HepG2 (cell line): ENCODE data around the gene RPS8. TPM values are rescaled to one million over a fixed set of nuclear protein-coding genes. Genes with fewer than 3 reads are reported as not detected.

Experiments
- ARHGAP35 ChIP-seq: sonication (generic); formaldehyde crosslinking; IDR thresholded peaks from 2 replicates; pipeline ENCODE4 v1.9.0; 2022; ENCODE audit warnings: mild to moderate bottlenecking, inconsistent platforms, moderate library complexity, missing genetic modification reagents, borderline replicate concordance
- ELF3 ChIP-seq: IDR thresholded peaks from 2 replicates; pipeline ENCODE4 v1.6.1; 2016; ENCODE audit warnings: missing genetic modification reagents, missing compliant biosample characterization
- KLF12 ChIP-seq: sonication (generic); formaldehyde crosslinking; IDR thresholded peaks from 2 replicates; pipeline ENCODE4 v1.4.0; 2020; ENCODE audit warnings: missing genetic modification reagents, borderline replicate concordance
- NFE2L1 ChIP-seq: sonication (generic); formaldehyde crosslinking; IDR thresholded peaks from 2 replicates; pipeline ENCODE4 v1.4.0; 2020; ENCODE audit warnings: missing genetic modification reagents, mild to moderate bottlenecking, borderline replicate concordance
- NFIC ChIP-seq: IDR thresholded peaks from 2 replicates; pipeline ENCODE4 v1.6.1; 2012; ENCODE audit warnings: mild to moderate bottlenecking, low read length, inconsistent platforms
- PITX1 ChIP-seq: sonication (generic); formaldehyde crosslinking; IDR thresholded peaks from 2 replicates; pipeline ENCODE4 v1.5.1; 2020; ENCODE audit warnings: mild to moderate bottlenecking, missing genetic modification reagents
- TRAFD1 ChIP-seq: sonication (generic); formaldehyde crosslinking; IDR thresholded peaks from 2 replicates; pipeline ENCODE4 v1.5.1; 2020; ENCODE audit warnings: missing genetic modification reagents, mild to moderate bottlenecking, borderline replicate concordance
- ZIK1 ChIP-seq: sonication (generic); formaldehyde crosslinking; IDR thresholded peaks from 2 replicates; pipeline ENCODE4 v1.5.0; 2020; ENCODE audit warnings: mild to moderate bottlenecking, low read depth, missing genetic modification reagents, borderline replicate concordance
- ZNF274 ChIP-seq: sonication (generic); formaldehyde crosslinking; IDR thresholded peaks from 2 replicates; pipeline ENCODE4 v1.5.1; 2020; ENCODE audit warnings: mild to moderate bottlenecking, missing genetic modification reagents
- ZNF678 ChIP-seq: sonication (generic); formaldehyde crosslinking; IDR thresholded peaks from 2 replicates; pipeline ENCODE4 v1.4.0; 2020; ENCODE audit warnings: mild to moderate bottlenecking, missing genetic modification reagents
- ZNF761 ChIP-seq: sonication (generic); formaldehyde crosslinking; conservative IDR thresholded peaks from 2 replicates; pipeline ENCODE4 v1.4.0; 2020; ENCODE audit warnings: mild to moderate bottlenecking, missing genetic modification reagents
- ZSCAN20 ChIP-seq: sonication (generic); formaldehyde crosslinking; IDR thresholded peaks from 2 replicates; pipeline ENCODE4 v1.4.0; 2020; ENCODE audit warnings: missing genetic modification reagents, mild to moderate bottlenecking, borderline replicate concordance
- polyA plus RNA-seq, 8 experiments: library from polyadenylated mRNA; depleted of rRNA in 3 of 8; stranded (reverse) in 7 of 8; unstranded in 1 of 8; fragments of >200 nt; fragmentation: Illumina TruSeq in 4 of 8; extraction: Trizol in 4 of 8; gene quantifications; 2 replicates each; pipeline versions ENCODE4 v1.2.1 to v1.2.3, GENCODE V29; 2011 to 2016; ENCODE audit warnings: low read depth in 4 of 8, missing spikeins in 1 of 8, mixed read lengths in 1 of 8; ENCODE audit not compliant: insufficient read depth in 1 of 8
- total RNA-seq, 5 experiments: library from RNA; depleted of rRNA; stranded (reverse); fragments of >200 nt; fragmentation: Illumina TruSeq; extraction: Trizol; gene quantifications; 2 replicates each; pipeline ENCODE4 v1.2.3, GENCODE V29; 2016; ENCODE audit warnings: low read depth in 1 of 5
- TF ChIP-seq, protein P1 (sequence below), 2 experiments: fragments of 450-650 bp in 1 of 2; sonication (generic) in 1 of 2; formaldehyde crosslinking; IDR thresholded peaks; 2 replicates each; pipeline versions ENCODE4 v1.5.0 to v1.8.0; 2020 to 2022; ENCODE audit warnings: mild to moderate bottlenecking in 1 of 2, missing genetic modification reagents in 1 of 2
- TF ChIP-seq, protein P2 (sequence below): sonication (generic); formaldehyde crosslinking; IDR thresholded peaks from 2 replicates; pipeline ENCODE4 v1.4.0; 2020; ENCODE audit warnings: low read depth, missing genetic modification reagents
- TF ChIP-seq, protein P3 (sequence below): fragments of 450-650 bp; IDR thresholded peaks from 2 replicates; pipeline ENCODE4 v1.6.1; 2017
- TF ChIP-seq, protein P4 (sequence below): sonication (generic); formaldehyde crosslinking; IDR thresholded peaks from 2 replicates; pipeline ENCODE4 v1.5.0; 2020; ENCODE audit warnings: missing genetic modification reagents, mild to moderate bottlenecking, borderline replicate concordance

RPS8 gene
- total and polyA plus RNA-seq, 2 of the 13 experiments (the other 11 are each of a cell fraction or from before 2014, with no cell fraction given), result 2,628 to 2,822 TPM

DNA sequence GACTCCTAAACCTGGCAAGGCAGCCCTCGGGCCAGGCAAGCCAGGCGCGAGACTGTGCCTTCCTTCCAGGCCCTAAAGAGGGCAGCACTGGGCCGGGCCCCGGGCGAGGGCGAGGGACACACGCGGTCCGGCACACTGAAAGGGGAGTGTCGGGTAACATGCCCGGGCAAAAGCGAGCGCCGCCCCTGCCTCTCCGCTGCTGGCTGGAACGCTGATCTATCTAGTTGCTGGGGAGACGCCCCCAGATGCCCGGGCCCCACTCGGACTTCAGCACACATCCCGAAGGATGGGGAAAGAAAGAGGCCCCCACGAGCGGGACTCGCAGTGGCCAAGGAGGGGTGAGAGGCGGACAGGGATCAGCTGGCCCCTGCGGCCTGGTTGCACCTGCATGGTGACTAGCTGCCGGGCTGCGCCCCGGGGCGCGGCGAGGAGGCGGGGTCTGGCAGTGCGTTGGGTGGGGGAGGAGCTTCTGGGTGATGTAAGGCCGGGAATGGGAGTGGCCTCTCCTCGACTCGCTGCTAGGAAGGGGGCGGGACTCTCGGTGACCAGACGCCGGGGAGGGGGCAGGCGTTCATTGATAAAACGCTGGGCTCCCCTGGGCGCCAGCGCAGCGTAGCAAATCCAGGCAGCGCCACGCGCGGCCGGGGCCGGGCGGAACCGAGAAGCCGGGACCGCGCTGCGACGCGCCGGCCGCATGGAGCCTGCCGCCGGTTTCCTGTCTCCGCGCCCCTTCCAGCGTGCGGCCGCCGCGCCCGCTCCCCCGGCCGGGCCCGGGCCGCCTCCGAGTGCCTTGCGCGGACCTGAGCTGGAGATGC, 24.6 kb downstream of the RPS8 start, which contains the start of gene PLK3 (continued):
- TF ChIP-seq, protein P1, sequence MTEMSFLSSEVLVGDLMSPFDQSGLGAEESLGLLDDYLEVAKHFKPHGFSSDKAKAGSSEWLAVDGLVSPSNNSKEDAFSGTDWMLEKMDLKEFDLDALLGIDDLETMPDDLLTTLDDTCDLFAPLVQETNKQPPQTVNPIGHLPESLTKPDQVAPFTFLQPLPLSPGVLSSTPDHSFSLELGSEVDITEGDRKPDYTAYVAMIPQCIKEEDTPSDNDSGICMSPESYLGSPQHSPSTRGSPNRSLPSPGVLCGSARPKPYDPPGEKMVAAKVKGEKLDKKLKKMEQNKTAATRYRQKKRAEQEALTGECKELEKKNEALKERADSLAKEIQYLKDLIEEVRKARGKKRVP (CRISPR knock-in tag; IDR thresholded peaks at IDR 0.05), result peak in 1 of 2 experiments; percentile 89; a peak in 2 of 4 replicates
- peak; percentile 82 for TF ChIP-seq ZNF761 (CRISPR knock-in tag)
- TF ChIP-seq TRAFD1 (CRISPR knock-in tag), result peak; percentile 64; the same call in 1 of the 2 replicates
- TF ChIP-seq PITX1 (CRISPR knock-in tag), result peak; percentile 48; the same call in 1 of the 2 replicates
- TF ChIP-seq ARHGAP35 (CRISPR knock-in tag), result no peak
- TF ChIP-seq KLF12 (CRISPR knock-in tag), result 0 out of 2 replicates have a peak, but pooled peaks have one; percentile 67
- TF ChIP-seq, protein P2, sequence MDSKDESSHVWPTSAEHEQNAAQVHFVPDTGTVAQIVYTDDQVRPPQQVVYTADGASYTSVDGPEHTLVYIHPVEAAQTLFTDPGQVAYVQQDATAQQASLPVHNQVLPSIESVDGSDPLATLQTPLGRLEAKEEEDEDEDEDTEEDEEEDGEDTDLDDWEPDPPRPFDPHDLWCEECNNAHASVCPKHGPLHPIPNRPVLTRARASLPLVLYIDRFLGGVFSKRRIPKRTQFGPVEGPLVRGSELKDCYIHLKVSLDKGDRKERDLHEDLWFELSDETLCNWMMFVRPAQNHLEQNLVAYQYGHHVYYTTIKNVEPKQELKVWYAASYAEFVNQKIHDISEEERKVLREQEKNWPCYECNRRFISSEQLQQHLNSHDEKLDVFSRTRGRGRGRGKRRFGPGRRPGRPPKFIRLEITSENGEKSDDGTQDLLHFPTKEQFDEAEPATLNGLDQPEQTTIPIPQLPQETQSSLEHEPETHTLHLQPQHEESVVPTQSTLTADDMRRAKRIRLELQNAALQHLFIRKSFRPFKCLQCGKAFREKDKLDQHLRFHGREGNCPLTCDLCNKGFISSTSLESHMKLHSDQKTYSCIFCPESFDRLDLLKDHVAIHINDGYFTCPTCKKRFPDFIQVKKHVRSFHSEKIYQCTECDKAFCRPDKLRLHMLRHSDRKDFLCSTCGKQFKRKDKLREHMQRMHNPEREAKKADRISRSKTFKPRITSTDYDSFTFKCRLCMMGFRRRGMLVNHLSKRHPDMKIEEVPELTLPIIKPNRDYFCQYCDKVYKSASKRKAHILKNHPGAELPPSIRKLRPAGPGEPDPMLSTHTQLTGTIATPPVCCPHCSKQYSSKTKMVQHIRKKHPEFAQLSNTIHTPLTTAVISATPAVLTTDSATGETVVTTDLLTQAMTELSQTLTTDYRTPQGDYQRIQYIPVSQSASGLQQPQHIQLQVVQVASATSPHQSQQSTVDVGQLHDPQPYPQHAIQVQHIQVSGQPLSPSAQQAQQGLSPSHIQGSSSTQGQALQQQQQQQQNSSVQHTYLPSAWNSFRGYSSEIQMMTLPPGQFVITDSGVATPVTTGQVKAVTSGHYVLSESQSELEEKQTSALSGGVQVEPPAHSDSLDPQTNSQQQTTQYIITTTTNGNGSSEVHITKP (CRISPR knock-in tag), result 0 out of 2 replicates have a peak, but pooled peaks have one; percentile 54
- TF ChIP-seq NFIC, result 0 out of 2 replicates have a peak, but pooled peaks have one; percentile 48
- TF ChIP-seq ZIK1, result 0 out of 2 replicates have a peak, but pooled peaks have one; percentile 73
- TF ChIP-seq, protein P3, sequence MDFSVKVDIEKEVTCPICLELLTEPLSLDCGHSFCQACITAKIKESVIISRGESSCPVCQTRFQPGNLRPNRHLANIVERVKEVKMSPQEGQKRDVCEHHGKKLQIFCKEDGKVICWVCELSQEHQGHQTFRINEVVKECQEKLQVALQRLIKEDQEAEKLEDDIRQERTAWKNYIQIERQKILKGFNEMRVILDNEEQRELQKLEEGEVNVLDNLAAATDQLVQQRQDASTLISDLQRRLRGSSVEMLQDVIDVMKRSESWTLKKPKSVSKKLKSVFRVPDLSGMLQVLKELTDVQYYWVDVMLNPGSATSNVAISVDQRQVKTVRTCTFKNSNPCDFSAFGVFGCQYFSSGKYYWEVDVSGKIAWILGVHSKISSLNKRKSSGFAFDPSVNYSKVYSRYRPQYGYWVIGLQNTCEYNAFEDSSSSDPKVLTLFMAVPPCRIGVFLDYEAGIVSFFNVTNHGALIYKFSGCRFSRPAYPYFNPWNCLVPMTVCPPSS, result no peak
- peak; percentile 8; the same call in 1 of the 2 replicates for TF ChIP-seq ZSCAN20 (CRISPR knock-in tag)
- peak; percentile 82 for TF ChIP-seq ZNF678 (CRISPR knock-in tag)
- TF ChIP-seq ZNF274, result peak; percentile 74
- TF ChIP-seq, protein P4, sequence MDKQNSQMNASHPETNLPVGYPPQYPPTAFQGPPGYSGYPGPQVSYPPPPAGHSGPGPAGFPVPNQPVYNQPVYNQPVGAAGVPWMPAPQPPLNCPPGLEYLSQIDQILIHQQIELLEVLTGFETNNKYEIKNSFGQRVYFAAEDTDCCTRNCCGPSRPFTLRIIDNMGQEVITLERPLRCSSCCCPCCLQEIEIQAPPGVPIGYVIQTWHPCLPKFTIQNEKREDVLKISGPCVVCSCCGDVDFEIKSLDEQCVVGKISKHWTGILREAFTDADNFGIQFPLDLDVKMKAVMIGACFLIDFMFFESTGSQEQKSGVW (CRISPR knock-in tag), result peak; percentile 37; the same call in 1 of the 2 replicates
- 0 out of 2 replicates have a peak, but pooled peaks have one; percentile 22 for TF ChIP-seq NFE2L1 (CRISPR knock-in tag)
- TF ChIP-seq ELF3 (CRISPR knock-in tag), result peak; percentile 46
